ENCODE measurements around the gene P2RX4.

DNA sequence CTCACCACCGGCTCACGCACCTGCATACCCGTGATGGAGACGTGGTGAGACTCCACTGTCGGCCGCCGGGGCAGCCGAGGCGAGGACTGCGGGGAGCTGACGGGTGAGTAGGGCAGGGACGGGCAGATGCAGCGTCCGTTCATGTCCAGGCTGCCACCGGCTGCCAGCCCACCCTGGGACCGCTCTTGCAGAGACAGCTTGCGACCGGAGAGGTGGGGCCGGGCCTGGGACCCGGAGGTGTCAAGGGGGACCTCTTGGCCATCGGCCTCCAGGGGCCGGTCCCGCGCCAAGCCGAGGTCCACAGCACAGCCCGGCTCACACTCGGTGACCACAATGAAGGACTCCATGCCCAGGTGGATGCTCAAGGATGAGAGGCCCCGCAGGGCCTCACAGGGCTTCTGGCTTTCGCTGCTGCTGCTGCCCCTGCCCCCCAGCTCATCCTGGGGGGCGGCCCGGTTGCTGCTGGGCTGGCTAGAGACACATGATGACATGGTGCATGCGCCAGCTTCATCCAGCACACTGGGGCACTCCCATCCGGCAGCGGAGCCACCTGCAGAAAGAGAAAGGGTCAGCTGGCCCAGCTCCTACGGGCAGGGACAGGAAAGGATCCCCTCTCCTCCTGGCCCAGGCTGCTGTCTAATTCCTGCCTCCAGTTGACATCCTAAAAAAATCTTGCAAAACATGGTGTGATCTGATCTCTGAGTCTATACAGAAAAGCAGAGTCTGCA, 64.3 kb downstream of the P2RX4 start:
- TF ChIP-seq, protein P1, sequence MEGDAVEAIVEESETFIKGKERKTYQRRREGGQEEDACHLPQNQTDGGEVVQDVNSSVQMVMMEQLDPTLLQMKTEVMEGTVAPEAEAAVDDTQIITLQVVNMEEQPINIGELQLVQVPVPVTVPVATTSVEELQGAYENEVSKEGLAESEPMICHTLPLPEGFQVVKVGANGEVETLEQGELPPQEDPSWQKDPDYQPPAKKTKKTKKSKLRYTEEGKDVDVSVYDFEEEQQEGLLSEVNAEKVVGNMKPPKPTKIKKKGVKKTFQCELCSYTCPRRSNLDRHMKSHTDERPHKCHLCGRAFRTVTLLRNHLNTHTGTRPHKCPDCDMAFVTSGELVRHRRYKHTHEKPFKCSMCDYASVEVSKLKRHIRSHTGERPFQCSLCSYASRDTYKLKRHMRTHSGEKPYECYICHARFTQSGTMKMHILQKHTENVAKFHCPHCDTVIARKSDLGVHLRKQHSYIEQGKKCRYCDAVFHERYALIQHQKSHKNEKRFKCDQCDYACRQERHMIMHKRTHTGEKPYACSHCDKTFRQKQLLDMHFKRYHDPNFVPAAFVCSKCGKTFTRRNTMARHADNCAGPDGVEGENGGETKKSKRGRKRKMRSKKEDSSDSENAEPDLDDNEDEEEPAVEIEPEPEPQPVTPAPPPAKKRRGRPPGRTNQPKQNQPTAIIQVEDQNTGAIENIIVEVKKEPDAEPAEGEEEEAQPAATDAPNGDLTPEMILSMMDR (IDR thresholded peaks at IDR 0.05): no peak
- no peak for TF ChIP-seq EZH2 (IDR thresholded peaks at IDR 0.05; ENCODE audit: borderline replicate concordance, insufficient read depth, low read depth, low read length, poor library complexity, severe bottlenecking)

Data from B cell (primary cell).